ENCODE data around the gene CTBS.
"Not testable (repeated sequence)": the region's sequence is repeated elsewhere in the genome, so short reads cannot be mapped to it uniquely, and the experiment has no call there.

The CTBS gene, protein sequence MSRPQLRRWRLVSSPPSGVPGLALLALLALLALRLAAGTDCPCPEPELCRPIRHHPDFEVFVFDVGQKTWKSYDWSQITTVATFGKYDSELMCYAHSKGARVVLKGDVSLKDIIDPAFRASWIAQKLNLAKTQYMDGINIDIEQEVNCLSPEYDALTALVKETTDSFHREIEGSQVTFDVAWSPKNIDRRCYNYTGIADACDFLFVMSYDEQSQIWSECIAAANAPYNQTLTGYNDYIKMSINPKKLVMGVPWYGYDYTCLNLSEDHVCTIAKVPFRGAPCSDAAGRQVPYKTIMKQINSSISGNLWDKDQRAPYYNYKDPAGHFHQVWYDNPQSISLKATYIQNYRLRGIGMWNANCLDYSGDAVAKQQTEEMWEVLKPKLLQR

DNA sequence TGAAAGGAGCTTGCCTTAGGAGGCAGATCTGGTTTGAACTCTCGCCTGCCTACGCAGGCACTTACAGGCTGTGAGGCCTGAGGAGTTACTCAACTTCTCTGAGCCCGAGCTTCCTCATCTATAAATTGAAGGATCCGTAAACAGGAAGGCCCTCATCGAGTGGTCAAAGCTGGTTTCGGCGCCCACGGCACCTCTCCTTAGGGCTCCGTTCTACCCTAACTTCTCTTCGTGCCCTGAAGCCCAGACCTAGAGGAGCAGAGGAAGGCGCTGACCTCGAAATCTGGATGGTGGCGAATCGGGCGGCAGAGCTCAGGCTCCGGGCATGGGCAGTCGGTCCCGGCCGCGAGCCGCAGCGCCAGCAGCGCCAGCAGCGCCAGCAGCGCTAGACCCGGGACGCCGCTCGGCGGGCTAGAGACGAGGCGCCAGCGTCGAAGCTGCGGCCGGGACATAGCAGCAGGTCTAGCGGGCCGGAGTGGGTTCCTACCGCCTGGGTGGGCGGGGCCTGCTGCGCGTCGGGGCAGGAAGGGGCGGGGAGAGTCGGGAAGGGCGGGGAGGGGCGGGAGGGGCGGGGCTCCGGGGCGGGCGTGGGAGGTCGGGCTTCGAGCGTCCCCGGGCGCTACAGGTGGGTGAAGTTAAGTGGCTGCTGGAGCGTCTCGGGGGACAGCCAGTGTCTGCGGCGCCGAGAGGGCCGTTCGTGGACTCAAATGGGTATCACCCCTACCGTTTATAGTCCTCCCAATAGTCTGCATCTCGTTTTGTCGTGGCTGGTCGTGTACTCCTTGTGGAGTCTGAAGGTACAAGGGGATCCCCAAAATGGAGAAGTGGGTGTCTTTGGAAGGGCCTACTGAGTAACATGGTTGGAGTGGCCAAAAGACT, at the start of gene CTBS:
CTBS (minus strand) TSS at position 474 of the 876 bp plus-strand sequence; CDS start at position 449, 25 bp downstream.
- peak; percentile 86 for DNase-seq (ENCODE audit: low spot score)

DNA sequence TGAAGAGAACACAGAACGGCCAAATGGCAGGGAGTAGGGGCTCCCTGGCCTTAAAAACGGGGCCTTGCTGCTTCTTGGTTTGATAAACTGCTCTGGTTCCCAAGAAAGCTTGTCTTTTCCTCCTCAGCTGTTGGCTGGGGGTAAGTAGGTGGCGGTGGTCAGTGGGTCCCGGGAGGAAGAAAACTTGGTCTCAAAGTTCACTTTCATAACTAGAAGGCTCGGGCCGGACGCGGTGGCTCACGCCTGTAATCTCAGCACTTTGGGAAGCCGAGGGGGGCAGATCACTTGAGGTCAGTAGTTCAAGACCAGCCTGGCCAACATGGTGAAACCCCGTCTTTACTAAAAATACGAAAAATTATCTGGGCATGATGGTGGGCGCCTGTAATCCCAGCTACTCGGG, 47.3 kb upstream of the CTBS start:
- DNase-seq (ENCODE audit: low spot score): no peak

DNA sequence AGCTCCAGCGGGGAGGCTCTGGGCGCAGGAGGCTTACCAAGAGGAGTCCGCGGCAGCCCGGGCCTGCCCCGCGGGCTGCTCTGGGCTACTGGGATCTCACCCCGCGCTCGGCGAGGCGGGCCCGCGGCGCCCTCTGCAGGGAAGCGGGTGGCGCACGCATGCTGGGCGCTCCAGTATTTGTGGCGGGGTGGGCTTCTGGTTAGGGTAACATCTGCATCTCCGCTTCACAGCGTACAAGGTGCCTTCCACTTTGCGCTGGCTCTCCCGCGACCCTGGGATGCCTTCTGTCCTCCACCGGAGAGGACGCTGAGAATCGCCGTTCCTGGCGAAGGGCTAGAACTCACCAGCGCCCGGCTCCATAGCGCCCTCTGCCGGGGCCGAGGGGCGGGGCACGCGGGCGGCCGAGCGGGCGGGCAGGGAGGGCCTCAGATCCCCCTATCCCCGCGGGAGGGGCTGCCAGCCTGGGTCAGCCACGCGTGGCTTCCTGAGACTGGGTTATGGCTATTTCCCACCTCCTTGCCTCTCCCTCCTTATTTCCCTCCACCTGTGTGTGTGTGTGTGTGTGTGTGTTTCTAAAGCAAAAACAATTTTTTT, 46.6 kb upstream of the CTBS start:
- DNase-seq (ENCODE audit: low spot score): peak; percentile 65

DNA sequence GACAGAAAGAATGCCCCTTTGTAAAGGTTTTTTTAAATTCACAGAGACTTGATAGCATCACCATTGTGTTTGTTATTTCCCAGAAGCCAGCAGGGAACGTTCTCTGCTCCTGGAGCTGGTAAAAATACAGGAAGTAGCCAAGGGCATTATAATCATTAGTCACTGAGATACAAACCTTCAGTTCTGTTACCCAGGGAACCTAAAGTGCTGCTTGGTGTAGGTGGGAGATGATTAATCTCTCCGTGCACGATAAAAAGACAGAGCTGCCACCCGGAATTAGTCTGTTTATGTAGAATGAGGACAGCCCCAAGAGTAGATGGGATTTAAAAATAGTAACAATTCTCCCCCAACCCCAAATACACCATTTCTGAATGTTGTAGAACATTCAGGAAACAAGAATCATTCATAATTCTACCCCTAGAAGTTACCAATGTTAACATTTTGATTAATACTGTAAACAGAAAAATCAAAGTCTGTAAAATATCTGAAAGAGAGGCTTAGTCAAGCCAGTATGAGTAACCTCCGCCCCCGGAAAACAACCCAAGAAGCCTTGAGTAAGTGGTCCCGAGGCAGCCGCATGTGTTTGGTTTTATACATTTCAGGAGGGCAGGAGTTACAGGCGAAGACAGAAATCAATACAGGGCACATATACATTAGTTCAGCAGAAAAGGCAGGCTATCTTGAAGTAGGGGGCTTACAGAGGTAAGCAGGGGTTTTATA, 45.3 kb upstream of the CTBS start:
- no peak for DNase-seq (ENCODE audit: low spot score)

DNA sequence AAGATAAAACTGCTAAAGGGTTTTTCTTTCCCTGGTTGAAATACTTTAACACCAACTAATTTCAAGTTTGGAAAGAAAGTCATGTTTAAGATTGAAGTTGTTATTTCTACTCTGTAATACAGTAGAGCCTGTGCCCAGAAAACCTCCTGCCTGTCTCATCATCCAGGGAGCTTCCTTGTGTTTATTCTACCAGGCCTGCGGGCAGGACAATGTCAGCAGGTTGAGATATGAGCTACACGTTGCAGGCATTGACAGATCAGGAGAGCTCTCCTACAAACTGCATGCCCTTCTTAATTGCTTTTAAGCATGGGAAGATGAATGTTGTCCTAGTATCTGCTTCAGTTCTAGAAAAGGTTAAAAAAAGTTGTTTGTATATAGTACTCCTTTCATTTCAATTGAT, 43.1 kb upstream of the CTBS start:
- no peak for DNase-seq (ENCODE audit: low spot score)

DNA sequence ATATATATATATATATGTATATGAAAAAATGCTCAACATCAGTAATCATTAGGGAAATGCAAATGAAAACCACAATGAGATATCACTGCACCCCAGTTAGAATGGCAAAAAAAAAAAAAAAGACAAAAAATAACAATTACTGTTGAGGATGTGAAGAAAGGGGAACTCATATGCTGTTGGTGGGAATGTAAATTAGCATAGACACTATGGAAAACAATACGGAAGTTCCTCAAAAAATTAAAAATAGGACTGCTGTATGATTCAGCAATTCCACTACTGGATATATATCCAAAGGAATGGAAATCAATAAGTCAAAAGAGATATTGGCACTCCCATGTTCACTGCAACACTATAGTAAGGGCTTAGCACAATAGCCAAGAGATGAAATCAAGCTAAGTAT, 41.5 kb upstream of the CTBS start:
- DNase-seq (ENCODE audit: low spot score): no peak

DNA sequence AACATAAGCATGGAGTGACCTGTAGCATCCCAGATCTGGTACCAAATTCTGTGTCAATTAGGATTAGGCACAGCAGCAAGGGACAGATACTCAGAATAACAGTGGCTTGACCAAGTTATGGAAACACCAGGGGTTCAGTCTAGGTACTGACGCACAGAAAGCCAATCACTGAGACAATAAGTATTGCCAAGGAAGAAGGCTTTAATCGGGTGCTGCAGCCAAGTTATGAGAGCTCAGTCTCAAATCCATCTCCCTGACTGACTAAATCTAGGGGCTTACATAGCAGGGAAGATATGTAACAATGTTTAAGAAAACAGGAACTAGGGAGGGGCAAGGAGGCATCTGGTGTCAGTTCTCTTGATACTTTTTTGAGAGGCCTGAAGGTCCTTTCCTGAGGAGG, 39.6 kb upstream of the CTBS start:
- no peak for DNase-seq (ENCODE audit: low spot score)

DNA sequence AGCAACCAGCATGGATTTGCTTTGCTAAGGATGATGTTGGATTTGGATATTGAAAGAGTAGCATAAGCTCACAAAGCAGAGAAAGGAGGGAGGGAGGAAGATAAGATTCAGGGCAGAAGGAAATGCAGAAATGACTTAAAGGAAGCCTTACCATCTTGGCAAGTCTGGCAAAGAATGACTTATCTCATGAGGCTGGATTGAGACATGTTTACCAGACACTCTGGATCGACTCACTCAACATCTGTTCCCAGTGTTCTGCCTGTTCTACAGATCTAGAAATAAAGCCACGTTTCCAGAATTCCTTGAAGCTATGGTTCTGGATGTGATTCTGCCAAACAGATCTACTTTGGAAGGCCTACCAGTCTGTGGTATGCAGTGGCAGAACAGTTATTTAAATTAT, 38.8 kb upstream of the CTBS start:
- no peak for DNase-seq (ENCODE audit: low spot score)

DNA sequence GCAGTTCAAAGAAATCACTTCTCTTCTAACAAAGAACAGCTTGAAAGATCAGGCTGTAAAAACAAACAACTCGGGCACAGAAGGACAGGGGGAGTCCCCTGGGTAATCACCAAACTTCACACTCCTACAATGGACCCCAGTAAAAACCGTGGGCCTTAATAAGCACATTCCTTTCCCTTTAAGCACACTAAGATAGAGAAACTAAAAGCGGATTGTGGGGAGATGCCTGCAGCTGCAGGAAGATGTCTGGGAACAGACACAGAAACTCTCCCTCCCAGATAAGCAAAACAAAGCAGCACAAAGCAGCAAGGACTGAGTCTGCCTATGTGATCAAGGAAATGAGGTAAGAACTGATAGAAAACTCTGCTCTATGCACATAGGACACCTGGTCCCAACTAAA, 37.6 kb upstream of the CTBS start:
- no peak for DNase-seq (ENCODE audit: low spot score)

DNA sequence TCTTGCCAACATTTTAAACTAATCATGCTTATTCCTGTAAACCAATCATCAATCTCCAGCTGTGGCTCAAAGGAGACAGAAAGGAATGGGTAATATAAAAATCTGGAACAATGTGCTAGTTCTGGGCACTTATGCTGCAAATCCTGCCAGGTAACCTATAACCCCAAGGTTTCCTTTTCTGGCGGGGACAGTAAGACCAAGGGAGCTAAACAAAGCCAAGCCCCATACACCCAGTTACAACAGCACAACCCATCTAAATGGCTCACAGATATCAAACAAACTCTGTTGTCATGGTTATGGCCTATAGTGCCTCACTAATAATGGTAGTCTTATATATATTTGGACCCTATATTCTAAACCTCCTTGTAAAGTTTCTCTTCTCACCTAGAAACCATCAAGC, 36.9 kb upstream of the CTBS start:
- no peak for DNase-seq (ENCODE audit: low spot score)

DNA sequence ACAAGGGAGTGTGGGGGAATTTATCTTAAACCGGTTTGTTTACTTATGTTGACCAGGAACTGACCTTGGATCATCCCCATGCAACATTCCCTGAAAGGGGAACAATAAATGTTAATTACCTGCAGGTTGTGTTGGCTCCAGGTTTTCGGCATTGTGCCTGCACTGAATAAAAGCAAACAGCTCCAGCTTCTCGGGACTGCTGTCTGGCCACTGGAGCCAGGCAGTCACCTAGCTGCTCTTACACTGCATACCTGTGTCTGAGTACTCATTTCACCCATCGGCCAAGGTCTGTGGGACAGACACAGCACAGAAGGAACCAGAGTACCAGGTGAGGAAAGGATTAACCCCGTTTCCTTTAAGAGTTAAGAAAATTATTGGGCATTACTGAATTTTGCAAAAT, 32.7 kb upstream of the CTBS start:
- no peak for DNase-seq (ENCODE audit: low spot score)

DNA sequence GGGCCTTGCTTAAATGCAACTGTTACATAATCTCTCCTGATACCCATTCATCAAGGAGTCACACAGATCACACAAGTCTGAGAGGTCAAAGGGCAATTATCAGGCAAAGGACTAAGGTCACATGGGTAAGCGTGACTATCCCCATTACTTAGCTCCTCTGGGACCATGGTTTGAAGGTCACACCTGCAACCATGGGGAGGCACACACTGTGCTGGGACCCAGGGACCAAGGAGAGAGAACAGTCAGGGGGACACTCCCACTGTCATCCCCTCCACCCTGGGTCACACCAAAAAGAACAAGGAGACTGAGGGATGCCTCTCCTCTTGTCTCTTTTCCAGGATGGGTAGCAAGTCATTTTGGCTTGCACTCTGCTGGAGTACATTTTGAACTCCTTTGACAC, 30.9 kb upstream of the CTBS start:
- DNase-seq (ENCODE audit: low spot score): no peak

DNA sequence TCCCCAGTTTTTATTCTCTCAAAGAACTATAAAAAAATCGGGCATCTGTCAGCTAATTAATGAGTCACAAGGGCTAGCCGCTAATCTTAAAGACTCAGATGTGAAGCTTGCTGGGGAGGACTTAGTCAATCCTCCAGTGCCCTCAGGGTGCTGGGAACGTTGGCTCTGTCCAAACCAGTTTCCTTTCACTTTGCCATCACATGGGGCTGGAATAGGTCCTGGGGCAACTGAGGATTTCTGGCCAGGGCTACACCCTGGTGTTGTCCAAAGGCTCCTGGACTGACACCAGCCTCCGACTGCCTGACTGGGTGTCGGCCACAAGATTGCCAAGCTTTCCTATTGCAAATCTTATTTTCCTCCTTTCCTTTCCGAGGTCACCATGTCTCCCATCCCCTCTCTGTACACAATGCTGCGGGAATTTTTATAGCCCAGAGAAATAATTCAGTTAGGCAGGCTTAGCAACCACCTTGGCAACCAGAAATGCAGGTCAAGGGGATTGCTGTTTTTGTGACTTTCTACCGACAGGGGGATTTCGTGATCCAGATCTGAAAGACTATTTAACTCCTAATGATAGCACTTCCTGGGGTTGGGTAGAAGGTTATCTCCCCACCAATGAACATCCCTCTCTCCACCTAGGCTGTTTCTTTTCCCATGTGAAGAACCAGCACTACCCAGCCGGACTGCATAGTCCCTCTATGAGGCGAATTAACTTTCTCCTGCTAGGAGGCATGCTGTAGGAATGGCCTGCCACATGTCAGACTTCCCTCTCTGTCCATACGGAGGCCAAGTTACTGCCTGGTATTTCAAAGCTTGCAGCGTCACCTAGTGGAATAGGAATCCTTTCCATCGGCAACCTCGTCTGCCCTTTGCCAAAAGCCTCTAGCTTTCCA, 29.9 kb upstream of the CTBS start:
- no peak for DNase-seq (ENCODE audit: low spot score)

DNA sequence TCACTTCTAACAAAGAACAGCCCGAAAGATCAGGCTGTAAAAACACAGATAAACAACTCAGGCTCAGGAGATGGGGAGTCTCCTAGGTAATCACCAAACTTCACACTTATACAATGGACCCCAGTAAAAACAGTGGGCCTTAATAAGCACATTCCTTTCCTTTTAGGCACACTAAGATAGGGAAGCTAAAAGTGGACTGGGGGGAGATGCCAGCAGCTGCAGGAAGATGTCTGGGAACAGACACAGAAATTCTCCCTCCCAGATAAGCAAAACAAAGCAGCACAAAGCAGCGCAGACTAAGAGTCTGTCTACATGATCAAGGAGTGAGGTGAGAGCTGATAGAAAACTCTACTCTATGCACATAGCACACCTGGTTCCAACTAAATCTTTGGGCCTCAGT, 29.0 kb upstream of the CTBS start:
- DNase-seq (ENCODE audit: low spot score): no peak

DNA sequence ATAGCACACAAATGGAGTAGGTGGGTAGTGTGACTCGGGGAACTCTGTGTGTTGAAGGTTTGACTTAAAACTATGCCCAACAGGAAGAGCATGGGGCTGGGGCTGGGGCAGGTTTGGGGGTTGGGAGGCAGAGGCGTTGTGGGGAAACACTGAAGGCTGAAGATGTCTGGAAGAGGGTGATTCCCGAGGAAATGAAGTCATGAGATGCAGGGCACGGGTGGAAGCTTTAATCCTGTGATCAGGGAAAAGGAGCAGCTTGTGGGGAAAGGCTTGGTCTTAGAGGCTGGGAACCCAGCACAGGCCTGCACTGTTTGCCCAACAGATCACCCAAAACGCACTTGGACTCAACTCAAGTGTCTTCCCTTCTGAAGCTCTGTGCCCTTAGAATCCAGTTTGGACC, 26.6 kb upstream of the CTBS start:
- DNase-seq (ENCODE audit: low spot score): no peak

DNA sequence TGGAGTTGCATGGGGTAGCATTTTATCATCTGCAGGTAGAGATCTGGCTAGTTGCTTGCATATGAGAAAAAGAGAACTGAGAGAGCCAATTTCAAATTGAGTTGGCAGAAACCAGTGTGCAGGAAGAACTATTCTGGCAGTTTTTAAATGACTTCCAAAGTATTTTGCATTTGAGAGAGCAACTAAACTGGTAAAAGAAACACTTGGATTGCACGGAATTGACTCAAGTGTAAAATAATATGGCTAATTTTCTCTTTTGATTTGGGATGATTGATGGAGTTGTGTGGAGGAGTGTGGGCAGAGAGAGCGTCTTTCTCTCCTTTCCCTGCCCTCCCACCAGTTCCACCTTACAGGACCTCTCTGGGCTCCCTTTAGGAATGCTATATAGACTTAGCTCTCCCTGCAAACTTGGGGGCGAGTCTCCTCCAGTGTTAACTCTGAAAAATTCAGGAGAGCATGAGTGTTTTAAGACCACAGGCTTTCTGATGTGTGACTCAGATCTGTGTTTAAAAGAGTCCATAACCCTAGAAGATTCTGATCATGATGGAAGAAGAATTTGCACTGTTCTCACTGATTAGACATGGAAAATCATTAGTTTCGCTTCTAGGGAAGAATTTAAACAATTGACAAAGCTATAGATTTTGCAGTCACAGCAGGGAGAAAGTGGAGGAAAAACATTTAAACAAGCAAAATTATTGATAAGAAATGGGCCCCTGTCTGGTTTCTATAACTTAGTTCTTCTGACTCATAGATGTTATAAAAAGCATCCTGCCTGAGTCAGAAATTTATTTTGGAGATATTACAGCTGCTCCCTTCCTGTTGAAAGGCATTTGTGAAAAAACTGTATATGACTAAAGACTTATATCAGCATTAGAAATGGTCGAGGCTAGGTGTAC, 24.9 kb upstream of the CTBS start:
- no peak for DNase-seq (ENCODE audit: low spot score)

DNA sequence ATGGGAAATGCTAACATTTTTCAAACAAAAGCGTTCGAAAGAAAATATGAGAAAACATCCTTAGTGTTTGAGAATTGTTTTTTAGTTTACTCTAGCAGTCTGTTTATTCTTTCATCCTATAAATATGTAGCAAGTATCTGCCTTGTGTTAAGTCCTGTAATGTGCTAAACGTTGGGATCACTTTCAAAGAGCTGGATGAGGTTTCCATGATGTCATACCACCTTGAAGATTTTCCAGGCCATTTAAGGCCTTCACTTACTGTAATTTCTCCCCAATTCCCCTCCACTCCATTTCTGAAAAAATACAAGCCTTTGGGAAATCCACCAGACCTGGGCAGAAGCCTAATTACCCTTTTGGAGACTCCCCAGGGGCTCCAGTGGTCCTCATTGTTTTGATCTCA, 24.2 kb upstream of the CTBS start:
- DNase-seq (ENCODE audit: low spot score): no peak

DNA sequence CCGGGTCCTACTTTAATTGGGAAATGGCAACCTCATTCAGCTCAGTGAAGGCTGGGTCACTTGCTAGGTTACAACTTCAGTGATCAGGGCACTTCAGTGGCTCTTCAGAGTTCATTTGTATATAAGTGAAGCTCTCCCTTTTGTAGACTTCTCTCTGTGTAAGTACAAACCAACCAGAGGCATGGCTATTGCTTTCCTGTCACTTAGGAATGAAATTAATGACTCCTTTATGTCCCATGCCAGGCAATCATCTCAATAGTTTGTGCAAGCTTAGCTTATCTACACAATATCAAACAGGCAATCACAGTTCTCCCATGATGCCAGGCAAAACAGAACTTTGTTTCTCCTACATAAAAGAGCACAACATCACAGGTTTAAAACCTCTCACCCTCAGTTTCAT, 22.8 kb upstream of the CTBS start:
- no peak for DNase-seq (ENCODE audit: low spot score)

DNA sequence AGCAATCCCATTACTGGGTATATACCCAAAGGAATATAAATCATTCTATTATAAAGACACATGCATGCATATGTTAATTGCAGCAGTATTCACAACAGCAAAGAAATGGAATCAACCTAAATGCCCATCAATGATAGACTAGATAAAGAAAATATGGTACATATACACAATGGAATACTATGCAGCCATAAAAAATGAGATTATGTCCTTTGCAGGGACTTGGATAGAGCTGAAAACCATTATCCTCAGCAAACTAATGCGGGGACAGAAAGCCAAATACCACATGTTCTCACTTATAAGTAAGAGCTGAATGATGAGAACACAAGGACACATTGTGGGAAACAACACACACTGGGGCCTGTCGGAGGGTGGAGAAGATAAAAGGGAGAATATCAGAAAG, 20.7 kb upstream of the CTBS start:
- DNase-seq (ENCODE audit: low spot score): not testable (repeated sequence)

DNA sequence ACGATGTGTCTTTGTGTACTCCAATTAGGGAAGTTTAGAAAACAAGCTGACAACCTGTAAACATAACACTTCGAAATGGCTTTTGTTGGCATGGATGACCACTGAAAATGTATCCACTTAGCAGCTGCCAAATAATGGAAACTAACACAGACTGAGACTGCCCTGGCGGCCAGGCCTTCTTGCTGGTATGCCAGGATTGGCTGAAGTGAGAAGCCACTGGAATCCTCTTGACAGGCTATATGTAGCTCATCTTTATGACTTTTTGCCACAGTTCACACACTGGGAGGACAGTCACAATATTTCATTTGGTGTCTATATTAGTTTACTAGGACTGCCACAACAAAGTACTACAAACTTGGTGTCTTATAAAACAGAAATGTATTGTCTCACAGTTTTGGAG, 12.9 kb upstream of the CTBS start:
- DNase-seq (ENCODE audit: low spot score): no peak
